Fibroblast of pulmonary artery (primary cell): ENCODE results near the gene SF3B2.

ENCODE experiments used
- DNase-seq: peaks from one replicate; pipeline ENCODE4 v3.0.0-alpha.2; 2010; ENCODE audit warnings: low read depth
- H3K4me3 ChIP-seq: replicated peaks from 2 replicates; pipeline ENCODE4 v1.5.1; 2011; ENCODE audit warnings: low read depth, mild to moderate bottlenecking, control low read depth, low read length, moderate library complexity
- TF ChIP-seq, protein P1 (sequence below): IDR thresholded peaks from 2 replicates; pipeline ENCODE4 v1.5.1; 2011; ENCODE audit warnings: mild to moderate bottlenecking, control low read depth, low read length, inconsistent platforms; ENCODE audit errors: missing control alignments

Gene SF3B2

GRCh38 chr11:66012371-66012945 is 39.7 kb upstream of the SF3B2 start:
- TF ChIP-seq, protein P1, sequence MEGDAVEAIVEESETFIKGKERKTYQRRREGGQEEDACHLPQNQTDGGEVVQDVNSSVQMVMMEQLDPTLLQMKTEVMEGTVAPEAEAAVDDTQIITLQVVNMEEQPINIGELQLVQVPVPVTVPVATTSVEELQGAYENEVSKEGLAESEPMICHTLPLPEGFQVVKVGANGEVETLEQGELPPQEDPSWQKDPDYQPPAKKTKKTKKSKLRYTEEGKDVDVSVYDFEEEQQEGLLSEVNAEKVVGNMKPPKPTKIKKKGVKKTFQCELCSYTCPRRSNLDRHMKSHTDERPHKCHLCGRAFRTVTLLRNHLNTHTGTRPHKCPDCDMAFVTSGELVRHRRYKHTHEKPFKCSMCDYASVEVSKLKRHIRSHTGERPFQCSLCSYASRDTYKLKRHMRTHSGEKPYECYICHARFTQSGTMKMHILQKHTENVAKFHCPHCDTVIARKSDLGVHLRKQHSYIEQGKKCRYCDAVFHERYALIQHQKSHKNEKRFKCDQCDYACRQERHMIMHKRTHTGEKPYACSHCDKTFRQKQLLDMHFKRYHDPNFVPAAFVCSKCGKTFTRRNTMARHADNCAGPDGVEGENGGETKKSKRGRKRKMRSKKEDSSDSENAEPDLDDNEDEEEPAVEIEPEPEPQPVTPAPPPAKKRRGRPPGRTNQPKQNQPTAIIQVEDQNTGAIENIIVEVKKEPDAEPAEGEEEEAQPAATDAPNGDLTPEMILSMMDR, result no peak
- no peak for DNase-seq
- no peak overlapping the region for H3K4me3 ChIP-seq

- TF ChIP-seq, protein P1, result no peak
- DNase-seq, result no peak
- no peak overlapping the region for H3K4me3 ChIP-seq
Measured at GRCh38 chr11:66012946-66013761, 39.0 kb upstream of the SF3B2 start.

- DNase-seq, result no peak
- TF ChIP-seq, protein P1, result no peak
- no peak overlapping the region for H3K4me3 ChIP-seq
Measured at GRCh38 chr11:66013762-66014100, 38.4 kb upstream of the SF3B2 start.

- H3K4me3 ChIP-seq, result no peak overlapping the region
- TF ChIP-seq, protein P1, result no peak
Measured at GRCh38 chr11:66014804-66015453, 37.2 kb upstream of the SF3B2 start.

GRCh38 chr11:66015454-66015881 is 36.7 kb upstream of the SF3B2 start:
- TF ChIP-seq, protein P1, result no peak
- peak; percentile 46 for DNase-seq
- H3K4me3 ChIP-seq, result no peak overlapping the region

More at GRCh38 chr11:66014804-66015453, 37.2 kb upstream of the SF3B2 start:
- no peak for DNase-seq

GRCh38 chr11:66015936-66016792 is 36.0 kb upstream of the SF3B2 start:
- TF ChIP-seq, protein P1, result no peak
- DNase-seq, result no peak
- H3K4me3 ChIP-seq, result no peak overlapping the region
